HepG2 (cell line): ENCODE data around the gene TBXAS1. TPM values are rescaled to one million over a fixed set of nuclear protein-coding genes. Genes with fewer than 3 reads are reported as not detected.

ENCODE experiments used
- AFF4 ChIP-seq: sonication (generic); formaldehyde crosslinking; IDR thresholded peaks from 2 replicates; pipeline ENCODE4 v1.4.0; 2020; ENCODE audit warnings: missing genetic modification reagents
- FOXP1 ChIP-seq, 2 experiments: fragments of 450-650 bp in 1 of 2; IDR thresholded peaks; 2 replicates each; pipeline ENCODE4 v1.6.1; 2017 to 2018; ENCODE audit warnings: antibody characterized with exemption in 1 of 2
- HBP1 ChIP-seq: IDR thresholded peaks from 2 replicates; pipeline ENCODE4 v1.6.1; 2016; ENCODE audit warnings: low read depth, control low read depth
- MED13 ChIP-seq: sonication (generic); formaldehyde crosslinking; IDR thresholded peaks from 2 replicates; pipeline ENCODE4 v1.5.0; 2020; ENCODE audit warnings: missing genetic modification reagents
- NONO ChIP-seq, 2 experiments: fragments of 450-650 bp in 1 of 2; sonication (generic) in 1 of 2; formaldehyde crosslinking in 1 of 2; IDR thresholded peaks in 1 of 2; conservative IDR thresholded peaks in 1 of 2; 2 replicates each; pipeline versions ENCODE4 v1.6.1 to v1.8.0; 2017 to 2022; ENCODE audit warnings: mild to moderate bottlenecking in 1 of 2, missing genetic modification reagents in 1 of 2, moderate library complexity in 1 of 2
- PAXIP1 ChIP-seq: sonication (generic); formaldehyde crosslinking; conservative IDR thresholded peaks from 2 replicates; pipeline ENCODE4 v1.4.0; 2020; ENCODE audit warnings: mild to moderate bottlenecking, missing genetic modification reagents, moderate library complexity
- SMARCC2 ChIP-seq: fragments of 450-650 bp; IDR thresholded peaks from 2 replicates; pipeline ENCODE4 v1.6.1; 2017; ENCODE audit warnings: antibody characterized with exemption, mild to moderate bottlenecking
- SP5 ChIP-seq: IDR thresholded peaks from 2 replicates; pipeline ENCODE4 v1.6.1; 2016; ENCODE audit warnings: low read depth, borderline replicate concordance
- ZNF101 ChIP-seq: sonication (generic); formaldehyde crosslinking; IDR thresholded peaks from 2 replicates; pipeline ENCODE4 v1.4.0; 2020; ENCODE audit warnings: mild to moderate bottlenecking, low read depth, missing genetic modification reagents, borderline replicate concordance
- ZNF17 ChIP-seq: sonication (generic); formaldehyde crosslinking; IDR thresholded peaks from 2 replicates; pipeline ENCODE4 v1.5.0; 2020; ENCODE audit warnings: mild to moderate bottlenecking, missing genetic modification reagents
- ZNF274 ChIP-seq: sonication (generic); formaldehyde crosslinking; IDR thresholded peaks from 2 replicates; pipeline ENCODE4 v1.5.1; 2020; ENCODE audit warnings: mild to moderate bottlenecking, missing genetic modification reagents
- ZNF382 ChIP-seq: sonication (generic); formaldehyde crosslinking; IDR thresholded peaks from 2 replicates; pipeline ENCODE4 v1.5.0; 2020; ENCODE audit warnings: missing genetic modification reagents, mild to moderate bottlenecking, borderline replicate concordance
- ZNF543 ChIP-seq: sonication (generic); formaldehyde crosslinking; IDR thresholded peaks from 2 replicates; pipeline ENCODE4 v1.4.0; 2020; ENCODE audit warnings: mild to moderate bottlenecking, missing genetic modification reagents
- ZNF570 ChIP-seq: sonication (generic); formaldehyde crosslinking; IDR thresholded peaks from 2 replicates; pipeline ENCODE4 v1.4.0; 2020; ENCODE audit warnings: mild to moderate bottlenecking, missing genetic modification reagents, borderline replicate concordance
- ZNF639 ChIP-seq: conservative IDR thresholded peaks from 2 replicates; pipeline ENCODE4 v1.6.1; 2018; ENCODE audit warnings: missing genetic modification reagents
- ZNF770 ChIP-seq: sonication (generic); formaldehyde crosslinking; IDR thresholded peaks from 2 replicates; pipeline ENCODE4 v1.5.0; 2020; ENCODE audit warnings: mild to moderate bottlenecking, missing genetic modification reagents
- polyA plus RNA-seq, 8 experiments: library from polyadenylated mRNA; depleted of rRNA in 3 of 8; stranded (reverse) in 7 of 8; unstranded in 1 of 8; fragments of >200 nt; fragmentation: Illumina TruSeq in 4 of 8; extraction: Trizol in 4 of 8; gene quantifications; 2 replicates each; pipeline versions ENCODE4 v1.2.1 to v1.2.3, GENCODE V29; 2011 to 2016; ENCODE audit warnings: low read depth in 4 of 8, missing spikeins in 1 of 8, mixed read lengths in 1 of 8; ENCODE audit not compliant: insufficient read depth in 1 of 8
- total RNA-seq, 5 experiments: library from RNA; depleted of rRNA; stranded (reverse); fragments of >200 nt; fragmentation: Illumina TruSeq; extraction: Trizol; gene quantifications; 2 replicates each; pipeline ENCODE4 v1.2.3, GENCODE V29; 2016; ENCODE audit warnings: low read depth in 1 of 5

The TBXAS1 gene
- total and polyA plus RNA-seq, 2 of the 13 experiments (the other 11 are each of a cell fraction or from before 2014, with no cell fraction given) = 4.0 to 4.9 TPM

- no peak for TF ChIP-seq ZNF639 (CRISPR knock-in tag)
- TF ChIP-seq FOXP1 (IDR thresholded peaks at IDR 0.05) = no peak
- no peak for TF ChIP-seq FOXP1 (CRISPR knock-in tag; IDR thresholded peaks at IDR 0.05)
- TF ChIP-seq ZNF570 = no peak
- TF ChIP-seq ZNF17 = no peak
- no peak for TF ChIP-seq ZNF101 (CRISPR knock-in tag)
- no peak for TF ChIP-seq NONO (IDR thresholded peaks at IDR 0.05)
- peak; percentile 44; the same call in 1 of the 2 replicates for TF ChIP-seq NONO (CRISPR knock-in tag; conservative IDR thresholded peaks at IDR 0.05)
- TF ChIP-seq ZNF543 (CRISPR knock-in tag) = no peak
- TF ChIP-seq ZNF274 = peak; percentile 69; the same call in 1 of the 2 replicates
- peak; percentile 51; the same call in 1 of the 2 replicates for TF ChIP-seq SP5 (CRISPR knock-in tag)
- TF ChIP-seq PAXIP1 (CRISPR knock-in tag) = peak; percentile 43
- TF ChIP-seq ZNF770 = 0 out of 2 replicates have a peak, but pooled peaks have one; percentile 31
- no peak for TF ChIP-seq SMARCC2
- no peak; the same call in 1 of the 2 replicates for TF ChIP-seq HBP1 (CRISPR knock-in tag)
- no peak for TF ChIP-seq AFF4 (CRISPR knock-in tag)
- no peak for TF ChIP-seq ZNF382 (CRISPR knock-in tag)
- no peak for TF ChIP-seq MED13 (CRISPR knock-in tag)
Observed at GRCh38 chr7:140062528-140063299, 233.7 kb downstream of the TBXAS1 start, which contains the start of gene PARP12 (continued).
